GM19043 (cell line): ENCODE results near the gene FBXL13.
A peak's percentile ranks its signal among the peaks of the same experiment; 100 is the strongest.
"Not testable (repeated sequence)": the region's sequence is repeated elsewhere in the genome, so short reads cannot be mapped to it uniquely, and the experiment has no call there.

ENCODE experiments used
- ATAC-seq: cut with Tn5 transposase; IDR thresholded peaks from one replicate; pipeline ENCODE4 v1.9.1; 2021; ENCODE audit warnings: low read depth; ENCODE audit not compliant: unreplicated experiment

The FBXL13 gene

DNA sequence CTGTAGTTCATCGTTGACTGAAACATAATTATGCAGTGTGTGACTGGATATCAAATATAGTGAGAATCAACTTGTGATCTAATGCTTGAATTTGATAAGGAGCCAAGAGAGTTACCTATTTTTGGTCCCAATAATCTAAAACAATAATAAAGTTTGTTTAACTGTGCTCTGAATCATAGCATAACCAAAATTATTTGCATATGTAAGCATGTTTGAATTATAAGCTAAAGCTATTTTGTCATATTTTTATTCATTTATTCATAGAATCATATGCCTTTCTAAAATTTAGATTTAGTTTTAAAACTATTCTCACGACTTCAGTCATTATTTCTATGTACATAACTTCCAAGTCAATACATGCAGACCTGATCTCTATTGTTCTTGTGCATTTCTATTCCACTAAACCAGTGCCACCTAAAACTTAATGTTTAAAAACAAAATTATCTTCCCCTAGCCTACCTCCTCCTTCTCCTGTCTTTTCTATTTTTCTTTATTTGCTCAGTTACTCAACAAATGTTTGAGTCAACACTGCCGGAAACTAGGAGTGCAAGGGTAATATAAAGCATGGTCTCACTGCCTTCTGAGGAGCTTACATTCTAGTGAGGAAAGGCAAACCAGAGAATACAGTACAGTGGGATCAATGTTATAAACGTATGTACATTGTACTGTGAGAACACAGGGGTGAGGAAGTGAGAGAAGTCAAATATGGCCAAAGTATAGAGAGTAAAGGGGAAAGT, 284.1 kb downstream of the FBXL13 start:
- ATAC-seq = not testable (repeated sequence)

GRCh38 chr7:102788770-102789169, 285.8 kb downstream of the FBXL13 start:
- ATAC-seq = not testable (repeated sequence)

DNA sequence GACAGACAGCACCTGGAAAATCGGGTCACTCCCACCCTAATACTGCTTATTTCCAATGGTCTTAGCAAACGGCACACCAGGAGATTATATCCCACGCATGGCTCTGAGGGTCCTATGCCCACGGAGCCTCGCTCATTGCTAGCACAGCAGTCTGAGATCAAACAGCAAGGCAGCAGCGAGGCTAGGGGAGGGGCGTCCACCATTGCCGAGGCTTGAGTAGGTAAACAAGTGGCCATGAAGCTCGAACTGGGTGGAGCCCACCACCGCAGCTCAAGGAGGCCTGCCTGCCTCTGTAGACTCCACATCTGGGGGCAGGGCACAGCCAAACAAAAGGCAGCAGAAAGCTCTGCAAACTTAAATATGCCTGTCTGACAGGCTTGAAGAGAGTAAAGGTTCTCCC, 293.7 kb downstream of the FBXL13 start:
- ATAC-seq = not testable (repeated sequence)

GRCh38 chr7:102778663-102779062, 295.9 kb downstream of the FBXL13 start:
- not testable (repeated sequence) for ATAC-seq

DNA sequence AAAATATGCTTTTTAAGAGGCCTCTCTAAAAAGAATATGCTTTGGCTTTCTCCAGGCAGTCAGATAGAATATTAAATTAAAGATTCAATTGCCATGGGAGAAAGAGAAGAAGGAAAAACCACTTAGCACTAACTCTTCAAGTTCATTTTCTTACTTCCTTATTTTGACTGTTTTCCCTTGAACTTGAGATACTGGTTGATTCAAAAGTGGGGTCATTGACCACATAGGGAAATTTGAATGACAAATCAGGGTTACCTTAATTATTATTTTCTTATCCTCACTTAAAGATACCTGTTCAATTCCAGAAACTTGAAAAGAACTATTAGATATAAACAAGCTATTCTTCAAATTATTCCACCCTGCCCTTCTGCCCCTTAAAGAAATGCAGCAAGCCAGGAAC, 298.4 kb downstream of the FBXL13 start:
- not testable (repeated sequence) for ATAC-seq

DNA sequence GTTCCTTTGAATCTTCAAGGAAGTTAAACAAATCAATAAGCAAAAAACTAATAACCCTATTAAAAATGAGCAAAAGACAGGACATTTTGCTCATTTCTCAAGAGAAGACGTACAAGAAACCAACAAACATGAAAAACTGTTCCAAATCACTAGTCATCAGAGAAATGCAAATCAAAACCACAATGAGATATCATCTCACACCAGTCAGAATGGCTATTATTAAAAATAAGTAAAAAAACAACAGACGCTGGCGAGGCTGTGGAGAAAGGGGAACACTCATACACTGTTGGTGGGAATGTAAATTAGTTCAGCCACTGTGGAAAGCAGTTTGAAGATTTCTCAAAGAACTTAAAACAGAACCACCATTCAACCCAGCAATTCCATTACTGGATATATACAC, 304.1 kb downstream of the FBXL13 start:
- ATAC-seq = peak; percentile 62

DNA sequence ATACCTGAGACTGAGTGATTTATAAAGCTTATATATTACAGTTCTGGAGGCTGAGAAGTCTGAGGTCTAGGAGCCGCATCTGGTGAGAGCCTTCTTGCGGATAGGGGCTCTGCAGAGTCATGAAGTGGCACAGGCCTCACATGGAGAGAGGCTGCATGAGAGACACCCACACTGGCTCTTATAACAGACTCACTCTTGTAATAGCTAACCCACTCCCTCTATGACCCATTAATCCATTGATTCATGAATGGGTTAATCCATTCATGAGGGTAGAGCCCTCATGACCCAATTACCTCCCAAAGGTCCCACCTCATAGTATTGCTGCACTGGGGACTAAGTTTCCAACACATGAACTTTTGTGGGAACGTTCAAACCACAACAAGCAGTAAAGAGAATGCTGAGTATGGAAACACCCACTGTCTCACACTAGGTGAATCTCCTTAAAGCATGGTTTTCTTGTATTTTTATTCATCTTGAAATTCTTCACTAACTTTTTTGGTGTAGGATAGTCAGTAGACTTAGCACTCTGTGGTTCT, 304.9 kb downstream of the FBXL13 start:
- ATAC-seq = peak; percentile 25

DNA sequence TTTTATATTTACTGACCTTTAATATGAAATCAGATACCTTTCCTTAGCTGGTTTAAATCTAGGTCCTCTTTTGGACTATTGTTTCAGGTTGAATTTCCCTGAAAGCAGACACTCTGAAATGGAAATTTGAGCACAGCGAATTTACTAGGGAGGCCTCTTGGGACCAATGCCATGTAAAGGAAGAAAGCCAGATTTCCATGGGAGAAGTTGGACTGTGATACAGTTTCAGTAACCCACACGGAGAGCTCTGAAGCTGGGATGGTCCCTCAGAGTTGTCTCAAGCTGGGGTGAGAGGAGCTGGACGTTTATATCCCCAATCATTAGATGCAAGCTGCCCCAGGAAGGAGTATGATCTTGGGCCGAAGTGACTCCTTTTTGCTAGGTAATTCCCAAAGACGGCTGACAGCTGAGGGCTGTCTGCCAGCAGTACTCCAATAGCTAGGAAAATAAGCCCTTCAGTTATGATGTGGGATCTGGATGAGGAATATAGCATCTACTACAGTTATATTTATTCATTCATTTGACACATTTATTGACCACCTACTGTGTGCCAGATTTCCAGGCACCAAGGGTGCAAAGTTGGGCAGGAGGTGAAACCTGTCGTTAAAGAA, 311.2 kb downstream of the FBXL13 start:
- ATAC-seq = not testable (repeated sequence)
